Endodermal cell (in vitro differentiated cells): ENCODE data around the gene SELENON. TPM values are rescaled to one million over a fixed set of nuclear protein-coding genes. Genes with fewer than 3 reads are reported as not detected.
A peak's percentile ranks its signal among the peaks of the same experiment; 100 is the strongest.

ENCODE experiments used
- DNase-seq: peaks from one replicate; pipeline ENCODE4 v3.0.0-alpha.2; 2017
- H3K27ac ChIP-seq: 2 replicates; pipeline ENCODE4 v1.5.1; 2013; ENCODE audit warnings: mild to moderate bottlenecking, low read depth, low read length, moderate library complexity
- H3K27me3 ChIP-seq: 2 replicates; pipeline ENCODE4 v1.6.1; 2013; ENCODE audit warnings: mild to moderate bottlenecking, low read length, moderate library complexity; ENCODE audit not compliant: insufficient read depth, control insufficient read depth, poor library complexity, severe bottlenecking
- H3K36me3 ChIP-seq: 2 replicates; pipeline ENCODE4 v1.7.0; 2013; ENCODE audit warnings: mild to moderate bottlenecking, low read length, moderate library complexity; ENCODE audit not compliant: control insufficient read depth, insufficient read depth
- H3K4me1 ChIP-seq: one replicate; pipeline ENCODE4 v1.7.0; 2013; ENCODE audit warnings: low read length; ENCODE audit not compliant: control insufficient read depth, insufficient read depth
- H3K4me3 ChIP-seq: 2 replicates; pipeline ENCODE4 v1.5.1; 2013; ENCODE audit warnings: mild to moderate bottlenecking, low read length, moderate library complexity
- H3K9ac ChIP-seq: 2 replicates; pipeline ENCODE4 v1.6.1; 2013; ENCODE audit warnings: mild to moderate bottlenecking, low read length, moderate library complexity; ENCODE audit not compliant: poor library complexity, severe bottlenecking; ENCODE audit errors: extremely low read depth
- H3K9me3 ChIP-seq: 2 replicates; pipeline ENCODE4 v1.6.1; 2013; ENCODE audit warnings: mild to moderate bottlenecking, low read length, moderate library complexity; ENCODE audit not compliant: control insufficient read depth
- H3K27ac Mint-ChIP-seq: 2 replicates; pipeline ENCODE4 v1.8.0; 2020; ENCODE audit warnings: mixed read lengths
- H3K27me3 Mint-ChIP-seq: 2 replicates; pipeline ENCODE4 v1.8.0; 2021; ENCODE audit warnings: mild to moderate bottlenecking, mixed read lengths; ENCODE audit not compliant: insufficient read depth
- H3K36me3 Mint-ChIP-seq: 2 replicates; pipeline ENCODE4 v1.8.0; 2020; ENCODE audit warnings: low read depth, mixed read lengths
- H3K4me1 Mint-ChIP-seq: 2 replicates; pipeline ENCODE4 v1.8.0; 2020; ENCODE audit warnings: mixed read lengths
- H3K4me3 Mint-ChIP-seq: 2 replicates; pipeline ENCODE4 v1.8.0; 2020; ENCODE audit warnings: mild to moderate bottlenecking, moderate library complexity, mixed read lengths
- H3K9me3 Mint-ChIP-seq: 2 replicates; pipeline ENCODE4 v1.8.0; 2020; ENCODE audit warnings: mild to moderate bottlenecking, mixed read lengths
- CTCF ChIP-seq: fragments of 200-600 bp; sonication (generic); conservative IDR thresholded peaks from 2 replicates; pipeline ENCODE4 v1.5.0; 2021; ENCODE audit warnings: antibody characterized with exemption, mild to moderate bottlenecking
- WGBS, 2 experiments: methylation state at CpG; one replicate each; pipeline versions ENCODE4 v1.1.5 to v1.1.7; 2013; ENCODE audit warnings: missing lambda C conversion rate in 2 of 2, mixed read lengths in 1 of 2; ENCODE audit not compliant: insufficient coverage in 1 of 2, insufficient read length in 1 of 2; 5-methylcytosine and 5-hydroxymethylcytosine counted together
- total RNA-seq, 2 donors: library from RNA; stranded (reverse); fragmentation: NEBNext Ultra II Directional in 1 of 2; extraction: Animal tissue kit (Norgen Biotek cat#: 25700) in 1 of 2; gene quantifications; 2 replicates in 1 of 2; 3 replicates in 1 of 2; pipeline ENCODE4 v1.2.1, GENCODE V29; 2021

SELENON gene
- total RNA-seq, 2 donors from 2014 or later = 91.2 to 93.3 TPM

GRCh38 chr1:25779388-25779787 is 20.6 kb upstream of the SELENON start:
- H3K27ac ChIP-seq = peak overlapping the region; percentile 18
- no peak for TF ChIP-seq CTCF
- no peak overlapping the region for H3K9ac ChIP-seq
- no peak overlapping the region for H3K27ac Mint-ChIP-seq
- DNase-seq = no peak
- H3K4me1 Mint-ChIP-seq = peaks cover 33% of the 10 kb centered on the region
- WGBS, 2 experiments = 90 to 92% methylated on average over 7 to 8 of the region's 8 CpGs
- H3K4me3 Mint-ChIP-seq = no peak overlapping the region
- H3K4me1 ChIP-seq = peaks cover 5% of the 10 kb centered on the region
- no peaks in the 10 kb centered on the region for H3K9me3 Mint-ChIP-seq
- no peaks in the 10 kb centered on the region for H3K36me3 ChIP-seq
- H3K9me3 ChIP-seq = no peaks in the 10 kb centered on the region
- H3K27me3 ChIP-seq = no peaks in the 10 kb centered on the region
- H3K36me3 Mint-ChIP-seq = no peaks in the 10 kb centered on the region
- H3K27me3 Mint-ChIP-seq = no peaks in the 10 kb centered on the region
- no peak overlapping the region for H3K4me3 ChIP-seq

DNA sequence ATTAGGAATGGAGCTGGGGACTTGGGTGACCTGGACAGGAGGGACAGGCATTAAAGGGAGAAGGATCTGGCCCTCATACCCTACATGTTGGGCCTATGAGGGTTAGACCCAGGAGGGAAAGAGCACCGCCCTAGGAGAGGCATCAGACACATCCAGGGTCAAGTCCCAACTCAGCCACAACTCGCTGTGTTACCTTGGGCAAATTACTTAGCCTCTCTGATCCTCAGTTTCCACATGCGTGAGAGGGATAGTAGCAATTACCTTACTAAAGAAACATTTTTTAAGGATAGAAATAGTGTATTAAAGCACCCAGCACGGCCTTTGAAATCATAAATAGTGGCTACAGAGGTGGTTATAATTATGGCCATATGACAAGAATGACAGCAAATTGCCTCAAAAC is 20.1 kb upstream of the SELENON start:
- no peaks in the 10 kb centered on the region for H3K36me3 ChIP-seq
- Mint-ChIP-seq H3K9me3 (no peaks in the 10 kb centered on the region), H3K4me3 (no peak overlapping the region), H3K27ac (peak overlapping the region; percentile 24), H3K36me3 (no peaks in the 10 kb centered on the region), H3K4me1 (peaks cover 30% of the 10 kb centered on the region), H3K27me3 (no peaks in the 10 kb centered on the region)
- peak overlapping the region; percentile 18 for H3K27ac ChIP-seq
- H3K9me3 ChIP-seq = no peaks in the 10 kb centered on the region
- H3K27me3 ChIP-seq = no peaks in the 10 kb centered on the region
- no peak for DNase-seq
- H3K9ac ChIP-seq = no peak overlapping the region
- peaks cover 5% of the 10 kb centered on the region for H3K4me1 ChIP-seq
- 85 to 100% methylated on average over 3 to 4 of the region's 4 CpGs for WGBS, 2 experiments
- H3K4me3 ChIP-seq = no peak overlapping the region
- TF ChIP-seq CTCF = no peak

DNA sequence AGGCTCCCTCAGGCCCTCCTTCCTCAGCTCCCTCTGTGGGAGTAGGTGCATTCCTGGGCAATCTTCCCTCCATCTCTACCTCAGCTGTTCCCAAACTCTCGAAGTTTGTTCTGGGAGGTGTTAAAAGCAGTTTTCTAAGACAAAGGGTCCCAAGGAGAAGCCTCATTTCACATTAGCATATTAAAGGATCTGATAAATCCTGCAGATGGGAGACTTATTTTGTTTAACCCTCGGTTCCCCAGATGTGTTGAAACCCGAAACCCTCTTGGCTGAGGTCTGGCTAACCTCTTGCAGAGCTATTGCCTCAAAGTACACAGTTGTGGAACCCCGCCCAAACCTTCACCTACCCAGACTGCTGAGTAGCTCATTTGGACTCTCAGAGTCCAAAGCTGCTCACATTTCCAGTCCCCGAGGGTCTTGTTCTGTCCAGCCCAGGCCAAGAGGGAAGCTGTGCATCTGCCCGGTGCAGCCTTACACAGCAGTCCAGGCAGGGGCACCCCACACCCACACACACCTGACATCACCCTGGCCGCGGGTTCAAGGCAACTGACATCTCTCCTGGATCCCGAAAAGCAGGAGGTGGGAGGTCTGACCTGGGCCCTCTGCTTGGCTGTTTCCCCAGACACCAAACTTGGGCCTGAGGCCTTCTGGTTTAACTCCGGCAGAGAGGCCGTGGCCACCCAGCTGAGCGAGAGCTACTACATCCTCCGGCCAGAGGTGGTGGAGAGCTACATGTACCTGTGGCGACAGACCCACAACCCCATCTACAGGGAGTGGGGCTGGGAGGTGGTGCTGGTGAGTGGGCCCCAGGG is 19.5 kb upstream of the SELENON start:
- H3K27me3 Mint-ChIP-seq = no peaks in the 10 kb centered on the region
- H3K4me1 ChIP-seq = peaks cover 5% of the 10 kb centered on the region
- no peaks in the 10 kb centered on the region for H3K9me3 ChIP-seq
- H3K27me3 ChIP-seq = no peaks in the 10 kb centered on the region
- 46 to 63% methylated on average over 7 to 14 of the region's 14 CpGs for WGBS, 2 experiments
- no peak for TF ChIP-seq CTCF
- no peaks in the 10 kb centered on the region for H3K36me3 ChIP-seq
- peaks cover 24% of the 10 kb centered on the region for H3K4me1 Mint-ChIP-seq
- H3K27ac ChIP-seq = no peak overlapping the region
- H3K27ac Mint-ChIP-seq = peak overlapping the region; percentile 44
- peak; percentile 84 for DNase-seq
- H3K4me3 Mint-ChIP-seq = no peak overlapping the region
- H3K4me3 ChIP-seq = no peak overlapping the region
- no peaks in the 10 kb centered on the region for H3K36me3 Mint-ChIP-seq
- no peak overlapping the region for H3K9ac ChIP-seq
- no peaks in the 10 kb centered on the region for H3K9me3 Mint-ChIP-seq
